AG10803 (cell line): ENCODE data around the gene HDGF.

Source experiments
- DNase-seq: peaks from one replicate; pipeline ENCODE4 v3.0.0; 2010; ENCODE audit warnings: low read depth
- H3K4me3 ChIP-seq: 2 replicates; pipeline ENCODE4 v1.5.1; 2011; ENCODE audit warnings: mild to moderate bottlenecking, low read length, control low read depth
- TF ChIP-seq, protein P1 (sequence below): conservative IDR thresholded peaks from 2 replicates; pipeline ENCODE4 v1.5.1; 2011; ENCODE audit warnings: mild to moderate bottlenecking, low read length, control low read depth, inconsistent platforms

Gene HDGF

DNA sequence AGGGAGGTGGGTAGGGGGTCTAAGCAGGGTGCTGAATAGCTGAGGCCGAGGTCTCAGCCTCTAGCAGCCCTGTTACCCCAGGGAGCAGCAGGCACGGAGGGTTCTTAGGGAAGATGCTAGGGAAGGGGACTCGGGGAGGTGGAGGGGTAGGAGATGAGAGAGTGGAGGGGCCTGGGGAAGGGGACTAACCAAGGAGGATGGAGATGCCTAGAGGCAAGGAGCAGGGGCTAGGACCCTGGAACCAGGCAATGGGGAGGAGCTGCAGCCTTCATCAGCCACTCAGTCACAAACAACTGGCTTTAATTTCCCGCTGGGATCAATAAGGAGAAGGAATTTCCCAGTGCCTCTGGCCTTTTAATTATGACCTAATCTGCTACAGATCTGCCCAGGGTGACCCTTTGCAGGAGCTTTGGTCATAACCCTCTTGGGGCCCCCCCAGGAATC, 43.2 kb downstream of the HDGF start:
- peak overlapping the region; percentile 33 for H3K4me3 ChIP-seq
- DNase-seq, result peak; percentile 49
- TF ChIP-seq, protein P1, sequence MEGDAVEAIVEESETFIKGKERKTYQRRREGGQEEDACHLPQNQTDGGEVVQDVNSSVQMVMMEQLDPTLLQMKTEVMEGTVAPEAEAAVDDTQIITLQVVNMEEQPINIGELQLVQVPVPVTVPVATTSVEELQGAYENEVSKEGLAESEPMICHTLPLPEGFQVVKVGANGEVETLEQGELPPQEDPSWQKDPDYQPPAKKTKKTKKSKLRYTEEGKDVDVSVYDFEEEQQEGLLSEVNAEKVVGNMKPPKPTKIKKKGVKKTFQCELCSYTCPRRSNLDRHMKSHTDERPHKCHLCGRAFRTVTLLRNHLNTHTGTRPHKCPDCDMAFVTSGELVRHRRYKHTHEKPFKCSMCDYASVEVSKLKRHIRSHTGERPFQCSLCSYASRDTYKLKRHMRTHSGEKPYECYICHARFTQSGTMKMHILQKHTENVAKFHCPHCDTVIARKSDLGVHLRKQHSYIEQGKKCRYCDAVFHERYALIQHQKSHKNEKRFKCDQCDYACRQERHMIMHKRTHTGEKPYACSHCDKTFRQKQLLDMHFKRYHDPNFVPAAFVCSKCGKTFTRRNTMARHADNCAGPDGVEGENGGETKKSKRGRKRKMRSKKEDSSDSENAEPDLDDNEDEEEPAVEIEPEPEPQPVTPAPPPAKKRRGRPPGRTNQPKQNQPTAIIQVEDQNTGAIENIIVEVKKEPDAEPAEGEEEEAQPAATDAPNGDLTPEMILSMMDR, result no peak

DNA sequence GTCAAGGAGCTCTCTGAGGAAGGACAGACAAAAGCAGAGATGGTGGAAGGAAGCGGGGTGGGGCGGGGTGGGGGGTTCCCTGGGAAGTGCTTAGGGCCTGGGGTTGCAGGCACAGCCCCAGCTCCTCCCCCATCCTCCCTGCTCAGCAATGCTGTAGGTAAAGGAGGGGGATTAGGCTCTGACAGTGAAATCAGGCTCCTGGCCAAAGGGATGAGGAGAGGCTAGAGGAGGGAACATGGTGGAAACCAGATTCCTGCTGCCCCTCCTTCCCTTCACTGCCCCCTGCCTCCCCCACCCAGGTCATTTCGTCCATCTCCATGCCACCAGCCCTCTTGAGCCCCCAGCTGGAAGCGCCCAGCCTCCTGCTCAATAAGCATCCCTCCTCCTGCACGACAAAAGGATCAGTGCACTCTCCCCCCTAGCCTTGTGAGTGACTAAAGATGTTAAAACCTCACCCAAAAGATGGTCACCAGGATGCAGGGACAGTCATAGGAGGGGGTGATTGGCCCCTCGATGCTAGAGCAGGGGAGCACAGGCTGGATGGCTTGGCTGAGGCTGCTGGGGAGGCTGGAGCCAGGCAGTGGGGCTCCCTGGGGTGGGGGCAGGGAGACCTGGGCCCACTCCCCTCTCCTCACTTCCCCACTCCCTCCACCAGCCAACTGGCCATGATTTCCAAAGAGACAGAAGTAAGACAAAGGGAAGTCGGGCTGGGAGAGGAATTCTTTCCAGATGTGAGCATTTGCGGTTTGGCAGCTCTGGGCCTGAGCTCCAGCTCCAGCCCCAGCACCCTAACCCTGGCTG, 43.9 kb downstream of the HDGF start:
- H3K4me3 ChIP-seq, result peak overlapping the region; percentile 34
- peak; percentile 79 for DNase-seq
- TF ChIP-seq, protein P1, result no peak

DNA sequence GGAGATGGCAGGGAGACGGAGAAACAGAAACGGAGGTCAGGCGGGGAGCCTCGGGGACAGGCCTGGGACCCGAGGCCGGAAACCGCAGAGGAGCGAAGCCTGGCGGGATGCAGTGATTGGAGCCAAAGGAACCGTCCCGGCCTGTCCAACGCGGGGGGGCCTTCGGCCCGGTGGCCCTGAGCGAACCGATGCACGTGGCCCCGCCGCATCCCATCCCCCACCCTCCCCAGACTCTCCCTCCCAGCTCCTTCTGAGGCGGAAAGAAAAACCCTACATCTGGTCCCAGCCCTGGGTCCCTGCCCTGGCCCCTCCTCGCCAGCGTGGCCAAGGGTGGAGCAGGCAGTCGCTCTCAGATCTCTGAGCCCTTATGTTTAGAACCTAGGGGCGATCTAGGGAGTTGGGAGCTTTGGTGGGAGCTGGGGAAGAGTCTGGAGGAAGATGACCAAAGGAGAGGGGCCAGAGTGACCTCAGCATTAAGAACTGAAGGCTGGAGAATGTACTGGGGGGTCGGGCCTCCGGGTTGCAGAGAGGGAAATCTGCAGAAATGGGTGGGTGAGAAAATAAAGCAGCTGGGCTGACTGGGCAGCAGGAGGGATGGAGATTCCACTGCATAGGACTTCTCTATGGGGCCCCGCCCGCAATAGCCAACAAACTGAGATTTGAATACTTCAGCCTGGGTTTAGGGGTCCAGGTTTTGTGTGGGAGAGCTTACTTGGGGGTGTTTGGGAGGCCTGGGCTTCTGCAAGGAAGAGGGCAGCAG, 44.6 kb downstream of the HDGF start:
- DNase-seq, result peak; percentile 90
- TF ChIP-seq, protein P1, result no peak
- H3K4me3 ChIP-seq, result peak overlapping the region; percentile 69

DNA sequence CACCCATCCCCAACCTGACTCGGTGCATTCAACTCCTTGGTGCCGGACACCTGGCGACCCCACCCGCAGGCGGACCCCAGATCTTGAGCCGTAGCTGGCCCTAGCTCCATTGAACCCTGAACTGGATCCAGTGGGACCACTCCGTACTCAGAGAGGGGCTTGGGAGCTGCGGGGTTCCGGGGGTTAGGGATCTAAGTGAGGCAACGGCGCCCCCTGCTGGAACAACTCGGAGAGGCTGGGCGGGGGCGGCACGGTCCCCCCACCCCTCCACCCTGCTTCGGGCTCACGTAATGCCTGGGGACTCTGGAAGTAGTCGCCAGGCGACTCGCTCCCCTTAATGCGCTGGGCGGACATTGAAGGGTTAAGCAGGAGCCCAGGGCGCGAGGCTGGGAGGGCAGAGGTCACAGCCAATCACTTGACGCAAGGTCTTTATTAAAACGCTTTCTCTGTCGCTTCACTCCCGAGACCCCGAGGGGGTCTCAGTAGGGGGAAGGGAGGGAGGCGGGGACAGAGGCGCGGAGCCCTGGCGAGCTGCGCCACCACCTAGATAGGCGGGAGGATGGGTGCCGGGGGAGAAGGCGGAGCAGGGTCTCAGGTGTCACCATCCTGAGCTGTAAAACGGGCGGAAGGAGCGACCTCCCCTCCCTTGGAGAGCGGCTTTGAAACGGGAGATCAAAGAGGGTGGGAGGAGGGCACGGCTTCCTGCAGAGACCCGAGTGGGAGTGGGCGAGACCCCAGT, 45.4 kb downstream of the HDGF start:
- H3K4me3 ChIP-seq, result peak overlapping the region; percentile 69
- DNase-seq, result peak; percentile 64

DNA sequence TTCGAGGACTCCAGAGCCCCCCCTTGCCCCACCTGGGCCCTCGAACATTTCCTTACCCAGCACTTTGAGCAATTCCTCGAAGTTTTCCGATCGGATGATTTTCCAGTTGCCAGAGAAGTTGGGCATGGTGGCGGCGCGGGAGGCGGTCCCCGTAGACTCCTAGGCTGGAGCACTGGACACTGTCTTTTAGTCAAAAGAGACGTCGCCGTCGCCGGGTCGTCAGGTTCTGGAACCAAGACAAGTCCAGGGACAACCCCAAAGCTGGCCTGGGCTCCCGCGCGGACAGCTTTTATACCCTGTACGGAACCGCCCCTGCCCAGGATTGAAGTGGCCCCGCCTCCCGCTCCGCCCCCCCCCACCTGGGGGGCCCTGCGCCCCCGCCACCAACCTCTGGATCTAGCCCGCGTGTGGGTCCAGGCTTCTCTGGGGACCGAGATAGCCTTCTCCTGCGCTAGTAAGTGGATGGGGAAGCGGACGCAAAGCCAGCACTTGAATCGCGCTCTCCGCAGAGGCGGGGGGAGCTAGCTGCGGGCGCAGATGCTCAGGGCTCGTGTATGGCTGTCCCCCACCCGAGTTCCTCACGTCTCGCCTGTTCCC, 46.1 kb downstream of the HDGF start, which contains the start of gene CRABP2:
CRABP2 (minus strand) TSS at position 263 of the 597 bp plus-strand sequence; CDS start at position 126, 137 bp downstream.
- TF ChIP-seq, protein P1, result no peak
- peak; percentile 45 for DNase-seq
- H3K4me3 ChIP-seq, result peak within 1 kb of the TSS; percentile 69

More for the DNA sequence above, 45.4 kb downstream of the HDGF start:
- TF ChIP-seq, protein P1, result peak; percentile 63

DNA sequence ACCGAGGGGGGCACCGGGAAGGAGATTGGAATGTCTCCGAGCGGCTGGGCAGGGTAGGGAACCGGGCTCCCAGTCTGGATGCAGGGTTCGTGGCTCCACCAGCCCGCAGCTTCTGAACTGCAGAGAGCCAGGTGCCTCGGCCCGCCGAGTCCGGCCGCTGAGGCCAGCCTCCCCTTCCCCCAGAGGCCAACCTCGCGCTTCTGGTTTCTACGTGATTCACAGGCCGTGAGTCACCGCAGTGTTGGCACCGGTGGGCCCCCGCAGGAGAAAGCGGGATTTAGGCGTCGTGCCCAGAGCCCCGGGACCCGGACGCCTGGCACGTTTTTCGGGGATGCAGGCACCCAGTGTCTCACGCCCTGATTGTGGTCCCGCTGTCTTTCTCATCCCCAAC, 46.5 kb downstream of the HDGF start:
- DNase-seq, result peak; percentile 62
- TF ChIP-seq, protein P1, result no peak
- H3K4me3 ChIP-seq, result peak overlapping the region; percentile 69
